ENCODE measurements around the gene C6.
A peak's percentile ranks its signal among the peaks of the same experiment; 100 is the strongest.

GRCh38 chr5:41122459-41122858 is 90.9 kb downstream of the C6 start:
- TF ChIP-seq CTCF (IDR thresholded peaks at IDR 0.05; ENCODE audit: low read depth, low read length, poor library complexity, severe bottlenecking) (peak; percentile 43), EZH2phosphoT487 (IDR thresholded peaks at IDR 0.05; ENCODE audit: borderline replicate concordance, low read length) (no peak)

Data from DOHH2 (cell line).